ENCODE data around the gene RER1.

Gene RER1

GRCh38 chr1:2447276-2448097, 55.8 kb downstream of the RER1 start:
- DNase-seq: no peak

GRCh38 chr1:2448098-2448445, 56.4 kb downstream of the RER1 start:
- no peak for DNase-seq

DNA sequence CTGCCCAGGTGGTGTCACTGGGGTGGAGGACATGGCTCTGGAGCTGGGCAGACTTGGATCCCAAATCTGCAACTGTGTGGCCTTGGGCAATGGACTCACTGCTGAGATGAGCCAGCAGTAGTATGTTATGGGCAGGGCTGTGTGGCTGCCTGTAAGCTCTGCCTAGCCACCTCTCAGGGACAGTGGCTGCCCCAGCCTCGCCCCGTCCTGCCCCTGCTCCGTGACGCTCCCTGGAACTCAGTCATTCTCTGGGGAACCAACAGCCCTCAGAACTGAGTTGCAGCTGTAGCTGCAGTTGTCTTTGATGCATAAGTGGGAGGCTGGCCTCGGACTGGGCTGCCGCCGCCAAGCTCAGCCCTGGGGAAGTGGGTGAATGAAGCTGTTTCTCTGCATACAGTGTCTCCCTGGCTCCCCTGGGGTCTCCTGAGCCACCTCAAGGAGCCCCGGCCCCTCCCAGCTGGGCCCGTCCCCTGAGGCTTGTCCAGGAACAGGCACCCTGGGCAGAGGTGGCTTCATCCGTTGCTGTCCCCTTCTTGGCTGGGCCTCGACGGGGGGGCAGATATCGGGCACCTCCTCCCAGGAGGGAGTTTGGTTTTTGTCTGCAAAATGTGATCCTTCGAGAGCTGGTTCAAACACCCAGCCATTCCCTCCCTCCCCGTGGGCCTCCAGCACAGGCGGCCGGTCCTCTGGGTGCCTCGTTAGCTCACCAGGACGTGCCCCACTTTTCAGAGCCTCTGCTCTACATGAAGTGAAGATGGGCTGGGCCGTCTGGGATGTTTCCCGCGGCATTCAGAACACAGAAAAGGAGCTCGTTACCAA, 58.2 kb downstream of the RER1 start:
- DNase-seq: no peak

GRCh38 chr1:2451741-2452140, 60.1 kb downstream of the RER1 start:
- DNase-seq: no peak

- DNase-seq: no peak
Observed at GRCh38 chr1:2452201-2452931, 60.7 kb downstream of the RER1 start.

- DNase-seq: no peak
Observed at GRCh38 chr1:2452932-2453315, 61.3 kb downstream of the RER1 start.

GRCh38 chr1:2454227-2454626, 62.6 kb downstream of the RER1 start:
- DNase-seq: no peak

Measured in NCI-H524 treated with DMSO at 0.1 percent for 48 hours (cell line).